ENCODE results near the gene OGDH.
A peak's percentile ranks its signal among the peaks of the same experiment; 100 is the strongest.

Gene OGDH

GRCh38 chr7:44667190-44667589 is 60.8 kb downstream of the OGDH start:
- Mint-ChIP-seq H3K4me3 (no peak overlapping the region), H3K36me3 (ENCODE audit: low read depth) (peaks cover 53% of the 10 kb centered on the region), H3K27me3 (ENCODE audit: low read depth) (no peaks in the 10 kb centered on the region), H3K27ac (no peak overlapping the region), H3K9me3 (peaks cover under 1% of the 10 kb centered on the region), H3K4me1 (ENCODE audit: low read depth) (peaks cover under 1% of the 10 kb centered on the region)
- DNase-seq (ENCODE audit: low spot score): no peak

- Mint-ChIP-seq H3K9me3 (no peaks in the 10 kb centered on the region), H3K27ac (no peak overlapping the region), H3K4me1 (ENCODE audit: low read depth) (no peaks in the 10 kb centered on the region), H3K27me3 (ENCODE audit: low read depth) (no peaks in the 10 kb centered on the region), H3K4me3 (no peak overlapping the region), H3K36me3 (ENCODE audit: low read depth) (peaks cover 51% of the 10 kb centered on the region)
- no peak for DNase-seq (ENCODE audit: low spot score)
Measured at GRCh38 chr7:44671069-44671468, 64.6 kb downstream of the OGDH start.

- DNase-seq (ENCODE audit: low spot score): no peak
- H3K36me3 Mint-ChIP-seq (ENCODE audit: low read depth): peaks cover 44% of the 10 kb centered on the region
- H3K4me1 Mint-ChIP-seq (ENCODE audit: low read depth): no peaks in the 10 kb centered on the region
- no peaks in the 10 kb centered on the region for H3K9me3 Mint-ChIP-seq
- H3K4me3 Mint-ChIP-seq: no peak overlapping the region
- H3K27ac Mint-ChIP-seq: no peak overlapping the region
- H3K27me3 Mint-ChIP-seq (ENCODE audit: low read depth): no peaks in the 10 kb centered on the region
Measured at GRCh38 chr7:44673324-44673723, 66.9 kb downstream of the OGDH start.

- Mint-ChIP-seq H3K4me1 (ENCODE audit: low read depth) (no peaks in the 10 kb centered on the region), H3K27ac (no peak overlapping the region), H3K9me3 (no peaks in the 10 kb centered on the region), H3K36me3 (ENCODE audit: low read depth) (peaks cover 45% of the 10 kb centered on the region), H3K27me3 (ENCODE audit: low read depth) (no peaks in the 10 kb centered on the region), H3K4me3 (no peak overlapping the region)
- no peak for DNase-seq (ENCODE audit: low spot score)
Measured at GRCh38 chr7:44673771-44674170, 67.3 kb downstream of the OGDH start.

- DNase-seq (ENCODE audit: low spot score): no peak
- Mint-ChIP-seq H3K9me3 (no peaks in the 10 kb centered on the region), H3K36me3 (ENCODE audit: low read depth) (peaks cover 49% of the 10 kb centered on the region), H3K27me3 (ENCODE audit: low read depth) (no peaks in the 10 kb centered on the region), H3K27ac (no peak overlapping the region), H3K4me3 (no peak overlapping the region), H3K4me1 (ENCODE audit: low read depth) (no peaks in the 10 kb centered on the region)
Measured at GRCh38 chr7:44674381-44674780, 68.0 kb downstream of the OGDH start.

- Mint-ChIP-seq H3K4me1 (ENCODE audit: low read depth) (no peaks in the 10 kb centered on the region), H3K9me3 (no peaks in the 10 kb centered on the region), H3K27ac (no peak overlapping the region), H3K36me3 (ENCODE audit: low read depth) (peaks cover 42% of the 10 kb centered on the region), H3K27me3 (ENCODE audit: low read depth) (no peaks in the 10 kb centered on the region), H3K4me3 (no peak overlapping the region)
- DNase-seq (ENCODE audit: low spot score): no peak
Measured at GRCh38 chr7:44676776-44677175, 70.3 kb downstream of the OGDH start.

- no peak for DNase-seq (ENCODE audit: low spot score)
- H3K4me1 Mint-ChIP-seq (ENCODE audit: low read depth): no peaks in the 10 kb centered on the region
- H3K4me3 Mint-ChIP-seq: no peak overlapping the region
- H3K36me3 Mint-ChIP-seq (ENCODE audit: low read depth): peaks cover 41% of the 10 kb centered on the region
- H3K27ac Mint-ChIP-seq: no peak overlapping the region
- H3K9me3 Mint-ChIP-seq: no peaks in the 10 kb centered on the region
- no peaks in the 10 kb centered on the region for H3K27me3 Mint-ChIP-seq (ENCODE audit: low read depth)
Measured at GRCh38 chr7:44678101-44678470, 71.7 kb downstream of the OGDH start.

- H3K36me3 Mint-ChIP-seq (ENCODE audit: low read depth): peaks cover 39% of the 10 kb centered on the region
- no peaks in the 10 kb centered on the region for H3K9me3 Mint-ChIP-seq
- peak overlapping the region; percentile 45 for H3K27ac Mint-ChIP-seq
- H3K27me3 Mint-ChIP-seq (ENCODE audit: low read depth): no peaks in the 10 kb centered on the region
- DNase-seq (ENCODE audit: low spot score): no peak
- H3K4me3 Mint-ChIP-seq: no peak overlapping the region
- H3K4me1 Mint-ChIP-seq (ENCODE audit: low read depth): no peaks in the 10 kb centered on the region
Measured at GRCh38 chr7:44678471-44679179, 72.2 kb downstream of the OGDH start.

- no peaks in the 10 kb centered on the region for H3K4me1 Mint-ChIP-seq (ENCODE audit: low read depth)
- peaks cover 36% of the 10 kb centered on the region for H3K36me3 Mint-ChIP-seq (ENCODE audit: low read depth)
- no peaks in the 10 kb centered on the region for H3K9me3 Mint-ChIP-seq
- no peak for DNase-seq (ENCODE audit: low spot score)
- no peak overlapping the region for H3K4me3 Mint-ChIP-seq
- H3K27me3 Mint-ChIP-seq (ENCODE audit: low read depth): no peaks in the 10 kb centered on the region
- no peak overlapping the region for H3K27ac Mint-ChIP-seq
Measured at GRCh38 chr7:44681645-44682044, 75.2 kb downstream of the OGDH start.

- H3K27ac Mint-ChIP-seq: peak overlapping the region; percentile 8
- no peak overlapping the region for H3K4me3 Mint-ChIP-seq
- H3K36me3 Mint-ChIP-seq (ENCODE audit: low read depth): peaks cover 35% of the 10 kb centered on the region
- H3K27me3 Mint-ChIP-seq (ENCODE audit: low read depth): no peaks in the 10 kb centered on the region
- no peaks in the 10 kb centered on the region for H3K4me1 Mint-ChIP-seq (ENCODE audit: low read depth)
- no peaks in the 10 kb centered on the region for H3K9me3 Mint-ChIP-seq
- no peak for DNase-seq (ENCODE audit: low spot score)
Measured at GRCh38 chr7:44685723-44686122, 79.3 kb downstream of the OGDH start.

- H3K36me3 Mint-ChIP-seq (ENCODE audit: low read depth): peaks cover 43% of the 10 kb centered on the region
- peak overlapping the region; percentile 1 for H3K27ac Mint-ChIP-seq
- no peak overlapping the region for H3K4me3 Mint-ChIP-seq
- H3K4me1 Mint-ChIP-seq (ENCODE audit: low read depth): no peaks in the 10 kb centered on the region
- no peaks in the 10 kb centered on the region for H3K27me3 Mint-ChIP-seq (ENCODE audit: low read depth)
- no peak for DNase-seq (ENCODE audit: low spot score)
- no peaks in the 10 kb centered on the region for H3K9me3 Mint-ChIP-seq
Measured at GRCh38 chr7:44689427-44689826, 83.0 kb downstream of the OGDH start.

GRCh38 chr7:44693641-44694313 is 87.3 kb downstream of the OGDH start:
- Mint-ChIP-seq H3K4me3 (no peak overlapping the region), H3K9me3 (no peaks in the 10 kb centered on the region), H3K27ac (no peak overlapping the region), H3K4me1 (ENCODE audit: low read depth) (no peaks in the 10 kb centered on the region), H3K36me3 (ENCODE audit: low read depth) (peaks cover 64% of the 10 kb centered on the region), H3K27me3 (ENCODE audit: low read depth) (no peaks in the 10 kb centered on the region)
- no peak for DNase-seq (ENCODE audit: low spot score)

GRCh38 chr7:44694326-44694725 is 87.9 kb downstream of the OGDH start:
- H3K36me3 Mint-ChIP-seq (ENCODE audit: low read depth): peaks cover 67% of the 10 kb centered on the region
- DNase-seq (ENCODE audit: low spot score): no peak
- no peaks in the 10 kb centered on the region for H3K4me1 Mint-ChIP-seq (ENCODE audit: low read depth)
- no peak overlapping the region for H3K4me3 Mint-ChIP-seq
- H3K9me3 Mint-ChIP-seq: no peaks in the 10 kb centered on the region
- H3K27me3 Mint-ChIP-seq (ENCODE audit: low read depth): no peaks in the 10 kb centered on the region
- H3K27ac Mint-ChIP-seq: no peak overlapping the region

- Mint-ChIP-seq H3K36me3 (ENCODE audit: low read depth) (peaks cover 68% of the 10 kb centered on the region), H3K4me3 (no peak overlapping the region), H3K9me3 (peaks cover 3% of the 10 kb centered on the region), H3K27me3 (ENCODE audit: low read depth) (no peaks in the 10 kb centered on the region), H3K27ac (no peak overlapping the region), H3K4me1 (ENCODE audit: low read depth) (no peaks in the 10 kb centered on the region)
- no peak for DNase-seq (ENCODE audit: low spot score)
Measured at GRCh38 chr7:44694766-44695165, 88.3 kb downstream of the OGDH start.

- Mint-ChIP-seq H3K27ac (no peak overlapping the region), H3K27me3 (ENCODE audit: low read depth) (no peaks in the 10 kb centered on the region), H3K4me3 (no peak overlapping the region), H3K36me3 (ENCODE audit: low read depth) (peaks cover 72% of the 10 kb centered on the region), H3K9me3 (peaks cover 4% of the 10 kb centered on the region), H3K4me1 (ENCODE audit: low read depth) (no peaks in the 10 kb centered on the region)
- DNase-seq (ENCODE audit: low spot score): no peak
Measured at GRCh38 chr7:44695756-44696155, 89.3 kb downstream of the OGDH start.
